ENCODE results near the gene RASGRF1.

DNA sequence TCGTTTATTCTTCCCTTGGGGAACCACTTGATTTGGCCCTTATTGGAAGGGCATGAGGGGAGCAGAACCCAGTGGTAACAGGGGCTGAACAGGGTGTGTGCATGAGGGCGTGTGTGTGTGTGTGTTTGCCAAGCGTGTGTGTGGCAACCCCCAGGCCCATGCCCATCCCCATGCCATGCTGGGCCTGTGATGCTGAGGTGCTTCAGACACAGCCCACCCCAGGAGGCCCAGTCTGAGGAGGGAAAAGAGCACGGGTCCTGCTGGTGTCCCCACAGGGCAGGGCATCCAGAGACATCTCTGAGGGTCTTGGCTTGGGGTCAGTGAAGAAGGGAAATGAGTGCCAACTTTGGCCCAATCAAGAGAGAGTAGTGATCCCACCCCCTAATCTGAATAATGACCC is 71.6 kb downstream of the RASGRF1 start:
- TF ChIP-seq, protein P1, sequence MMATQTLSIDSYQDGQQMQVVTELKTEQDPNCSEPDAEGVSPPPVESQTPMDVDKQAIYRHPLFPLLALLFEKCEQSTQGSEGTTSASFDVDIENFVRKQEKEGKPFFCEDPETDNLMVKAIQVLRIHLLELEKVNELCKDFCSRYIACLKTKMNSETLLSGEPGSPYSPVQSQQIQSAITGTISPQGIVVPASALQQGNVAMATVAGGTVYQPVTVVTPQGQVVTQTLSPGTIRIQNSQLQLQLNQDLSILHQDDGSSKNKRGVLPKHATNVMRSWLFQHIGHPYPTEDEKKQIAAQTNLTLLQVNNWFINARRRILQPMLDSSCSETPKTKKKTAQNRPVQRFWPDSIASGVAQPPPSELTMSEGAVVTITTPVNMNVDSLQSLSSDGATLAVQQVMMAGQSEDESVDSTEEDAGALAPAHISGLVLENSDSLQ (IDR thresholded peaks at IDR 0.05) = no peak
- TF ChIP-seq TARDBP (IDR thresholded peaks at IDR 0.05) (no peak), SUZ12 (IDR thresholded peaks at IDR 0.05) (no peak), FOXM1 (IDR thresholded peaks at IDR 0.05; ENCODE audit: borderline replicate concordance) (no peak), NFRKB (IDR thresholded peaks at IDR 0.05) (no peak)
